Kasumi-1 (cell line): ENCODE measurements around the gene APBA1.

Experiments
- DNase-seq, 2 experiments: peaks; one replicate each; lab custom pipeline; 2025; lab: John Stamatoyannopoulos, UW

Gene APBA1

DNA sequence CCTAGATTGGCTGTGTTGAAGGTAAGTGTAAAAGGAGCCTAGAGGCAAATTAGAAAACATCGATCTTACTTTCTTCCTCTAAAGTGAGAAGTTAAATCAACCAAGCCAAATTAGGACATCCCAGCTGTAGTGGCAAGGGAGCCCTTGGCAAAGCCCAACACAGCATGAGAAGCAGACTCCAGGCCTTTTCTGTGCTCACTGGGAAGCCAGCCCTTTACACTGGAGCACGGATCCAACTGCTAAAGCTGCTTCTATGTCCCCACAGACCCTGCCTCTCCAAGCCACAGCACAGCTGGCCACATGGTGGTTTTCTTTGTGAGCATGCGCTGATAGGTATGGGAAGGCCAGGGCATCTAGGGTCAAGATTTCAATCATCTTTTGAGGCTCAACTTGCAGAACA is 94.1 kb downstream of the APBA1 start:
- no peak for DNase-seq

DNA sequence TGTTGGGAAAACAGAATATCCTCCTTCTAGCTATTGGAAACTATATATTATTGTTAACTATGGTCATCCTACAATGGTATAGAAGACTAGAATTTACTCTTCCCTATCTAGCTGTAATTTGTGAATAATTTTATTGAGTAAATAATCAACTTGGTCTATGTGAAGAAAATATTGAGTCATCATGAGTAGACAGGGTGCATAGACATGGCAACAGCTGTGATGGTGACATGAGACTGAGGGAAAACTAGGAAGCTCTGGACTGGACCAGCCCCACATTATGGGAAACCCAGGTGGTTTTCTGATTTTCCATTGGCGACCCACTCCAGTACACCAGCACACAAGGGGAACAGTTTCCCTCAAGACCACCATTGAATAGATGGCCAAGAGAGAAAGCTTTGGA is 95.0 kb downstream of the APBA1 start:
- DNase-seq: no peak

DNA sequence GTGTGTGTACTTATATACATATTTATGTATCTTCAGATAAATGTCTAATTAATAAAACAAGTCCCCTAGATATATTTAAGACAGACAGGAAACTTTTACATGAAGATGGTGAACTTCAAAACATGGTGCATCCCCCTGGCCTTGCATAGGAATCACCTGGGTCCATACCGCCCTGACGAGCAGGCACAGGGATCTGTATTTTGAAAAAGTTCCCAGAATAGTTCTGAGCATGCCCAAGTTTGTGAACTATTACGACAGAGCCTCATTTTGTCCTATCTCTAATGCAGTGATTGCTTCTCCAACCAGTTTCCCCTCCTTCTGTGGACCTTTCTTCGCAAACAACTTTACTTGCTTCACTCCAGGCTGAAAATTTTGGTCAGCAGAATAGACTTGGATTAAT is 98.1 kb downstream of the APBA1 start:
- DNase-seq: no peak

DNA sequence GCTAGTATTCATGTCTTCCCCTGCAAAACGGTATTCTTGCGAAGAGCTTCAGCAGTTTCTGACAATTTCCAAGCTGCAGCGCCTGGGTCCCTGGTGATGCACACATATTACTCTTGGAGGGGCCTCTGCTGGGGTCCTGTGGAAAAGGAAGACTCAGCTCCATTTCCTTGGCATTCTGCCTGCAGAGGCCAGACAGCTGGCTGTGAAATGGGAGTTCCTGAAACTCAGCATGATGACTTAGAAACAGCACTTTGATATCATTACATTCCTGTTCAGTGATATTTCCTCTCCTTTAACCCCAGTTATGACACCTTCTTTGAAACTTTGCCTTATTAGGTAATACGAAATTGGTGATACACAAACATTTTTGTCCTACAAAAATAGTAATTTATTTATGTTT is 98.5 kb downstream of the APBA1 start:
- no peak for DNase-seq

DNA sequence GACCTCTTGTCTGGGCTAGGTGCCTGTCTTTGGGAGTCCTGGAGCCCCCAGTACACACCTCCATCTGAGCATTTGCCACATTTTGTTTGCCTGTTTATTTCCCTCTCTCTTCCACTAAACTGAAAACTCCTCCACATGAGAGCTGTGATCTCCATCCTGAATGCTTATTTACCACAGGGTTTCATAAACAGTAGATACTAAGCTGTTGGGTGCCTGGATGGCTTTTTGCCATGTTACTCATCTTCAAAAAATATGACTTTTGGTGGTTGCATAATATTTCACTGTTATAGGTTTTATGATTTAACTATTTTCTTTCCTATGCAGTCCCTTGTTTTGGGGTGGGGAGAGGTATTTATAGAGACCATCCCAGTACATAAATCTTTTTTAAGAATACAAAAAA is 99.6 kb downstream of the APBA1 start:
- no peak for DNase-seq

DNA sequence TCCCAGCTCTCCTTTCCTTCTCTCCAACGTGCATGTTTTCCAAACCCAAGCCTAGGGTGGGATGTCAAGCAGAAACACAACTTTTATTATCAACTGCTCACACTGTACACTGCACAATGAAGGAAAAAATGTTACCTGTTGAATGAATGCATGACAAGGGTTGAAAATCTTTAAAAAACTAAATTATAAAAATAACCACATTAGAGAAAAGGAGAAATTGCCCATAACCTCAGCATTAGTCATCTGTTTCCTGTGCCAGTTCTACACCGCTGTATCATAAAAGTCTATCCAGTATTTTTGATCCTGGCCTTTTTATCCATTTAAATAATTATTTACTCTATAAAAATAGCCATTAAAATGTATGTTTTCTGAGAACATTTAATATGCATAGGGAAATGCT is 101.1 kb downstream of the APBA1 start:
- DNase-seq: peak; percentile 2 to 6

DNA sequence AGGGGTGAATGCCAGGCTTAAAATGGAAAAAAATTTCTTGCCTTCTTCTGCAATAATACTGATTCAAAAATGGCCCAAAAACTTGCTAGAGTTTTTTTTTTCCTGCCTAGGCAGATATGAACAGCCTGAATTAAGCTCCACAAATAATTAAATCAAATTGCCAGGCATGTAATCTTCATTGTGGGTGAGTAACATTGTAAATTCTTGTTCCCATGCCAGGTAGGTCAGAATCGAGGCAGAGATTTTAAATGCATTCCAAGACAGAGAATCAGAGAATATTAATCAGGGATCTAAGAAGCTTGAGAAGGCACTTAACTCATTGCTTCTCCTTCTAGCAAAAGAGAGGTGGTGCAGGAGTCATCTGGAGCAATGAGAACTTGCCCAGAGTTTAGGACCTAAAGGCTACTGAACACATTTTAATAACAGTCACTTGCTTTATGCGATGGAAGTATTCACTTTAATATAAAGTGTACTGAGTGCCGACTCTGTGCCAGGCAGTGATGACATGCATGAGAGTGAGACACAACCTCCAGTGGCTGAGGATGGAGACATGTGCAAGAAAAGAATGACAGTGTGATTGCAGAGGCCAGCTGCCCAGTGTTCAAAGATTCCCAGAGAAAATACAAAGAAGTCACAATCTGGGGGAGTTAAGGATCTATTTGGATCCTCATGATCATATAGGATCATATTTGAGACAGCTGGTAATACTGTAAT is 102.3 kb downstream of the APBA1 start:
- no peak for DNase-seq

DNA sequence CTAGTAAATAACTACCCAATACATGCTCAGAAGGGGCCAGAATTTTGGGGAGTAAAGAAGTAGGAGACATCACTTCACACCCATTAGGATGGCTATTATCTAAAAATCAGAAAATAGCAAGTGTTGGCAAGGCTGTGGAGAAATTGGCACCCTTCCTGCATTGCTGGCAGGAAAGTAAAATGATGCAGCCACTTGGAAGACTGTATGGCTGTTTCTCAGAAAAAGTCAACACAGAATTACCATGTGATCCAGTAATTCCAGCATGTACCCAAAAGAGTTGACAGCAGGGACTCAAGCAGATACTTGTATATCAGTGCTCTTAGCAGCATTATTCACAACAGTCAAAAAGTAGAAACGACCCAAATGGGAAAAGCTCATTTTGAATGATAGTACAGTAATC is 107.6 kb downstream of the APBA1 start:
- no peak for DNase-seq

DNA sequence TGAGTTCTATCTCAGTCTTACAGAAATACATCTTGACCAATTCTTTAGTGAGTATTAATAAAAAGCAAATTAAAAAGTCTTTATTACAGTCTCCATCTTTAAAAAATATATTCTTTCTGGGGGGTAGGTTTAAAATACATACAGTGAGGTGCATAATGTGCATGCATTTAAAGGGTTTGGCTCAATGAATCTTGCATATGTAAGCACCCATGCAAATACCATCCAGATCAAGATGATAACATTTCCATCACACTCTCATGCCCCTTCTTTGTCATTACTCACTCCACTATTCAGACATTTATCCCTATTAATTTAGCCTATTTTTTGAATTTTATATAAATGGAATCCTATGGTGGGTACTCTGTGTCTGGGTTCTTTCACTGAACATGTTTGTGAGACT is 113.0 kb downstream of the APBA1 start:
- no peak for DNase-seq

DNA sequence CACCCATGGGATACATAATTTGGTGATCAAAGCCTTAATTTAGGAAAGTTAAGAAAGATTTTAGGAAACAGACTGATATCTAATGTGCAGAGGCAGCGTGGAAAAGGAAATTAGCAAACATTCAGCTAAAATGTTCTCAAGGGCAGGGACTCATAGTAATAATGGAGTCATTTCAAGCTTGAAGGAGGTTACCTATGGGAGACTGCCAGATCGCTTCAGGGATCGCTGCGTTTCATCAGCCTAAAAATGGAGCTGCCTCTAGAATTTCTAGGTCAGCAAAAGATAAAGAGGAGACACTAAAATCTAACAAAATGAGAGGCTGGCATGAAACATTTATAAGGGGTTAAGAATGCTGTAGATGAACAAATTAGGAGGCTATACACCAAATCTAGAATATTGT is 115.5 kb downstream of the APBA1 start:
- no peak for DNase-seq

DNA sequence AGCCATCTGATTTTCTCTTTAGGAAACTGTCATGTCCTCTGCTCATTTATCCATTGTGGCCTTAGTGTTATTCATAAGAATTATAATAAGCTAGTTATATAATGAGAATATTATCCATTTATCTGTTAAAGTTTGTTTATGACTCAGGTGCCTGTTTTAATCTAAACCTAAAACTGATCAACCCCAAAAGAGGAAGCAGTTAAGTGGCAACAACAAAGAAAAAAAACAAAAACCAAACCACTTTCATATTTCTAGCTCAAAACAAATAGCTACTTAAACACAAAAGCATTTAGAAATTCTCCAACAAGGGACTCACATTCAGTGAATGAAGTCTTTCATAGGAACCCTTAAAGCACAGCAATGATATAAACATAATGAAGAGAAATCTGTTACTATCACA is 116.4 kb downstream of the APBA1 start:
- DNase-seq: no peak

DNA sequence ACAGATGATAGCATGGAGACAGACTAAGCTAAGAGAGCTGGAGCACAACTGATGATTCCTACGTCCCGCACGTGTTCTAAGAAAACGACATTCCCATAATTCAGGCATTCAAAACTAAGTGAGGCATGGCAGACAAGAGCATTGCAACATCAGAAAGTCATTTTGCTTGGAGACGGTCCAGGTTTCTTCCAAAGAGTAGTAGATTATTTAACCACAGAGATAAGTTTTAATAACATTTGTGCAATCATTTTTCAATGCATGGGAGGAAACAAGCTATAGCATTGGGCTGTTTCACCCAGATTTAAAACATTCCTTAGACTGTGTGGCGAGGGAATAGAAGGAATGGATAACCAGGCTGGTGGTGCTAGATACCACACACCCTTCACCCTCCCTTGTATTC is 117.2 kb downstream of the APBA1 start:
- no peak for DNase-seq

DNA sequence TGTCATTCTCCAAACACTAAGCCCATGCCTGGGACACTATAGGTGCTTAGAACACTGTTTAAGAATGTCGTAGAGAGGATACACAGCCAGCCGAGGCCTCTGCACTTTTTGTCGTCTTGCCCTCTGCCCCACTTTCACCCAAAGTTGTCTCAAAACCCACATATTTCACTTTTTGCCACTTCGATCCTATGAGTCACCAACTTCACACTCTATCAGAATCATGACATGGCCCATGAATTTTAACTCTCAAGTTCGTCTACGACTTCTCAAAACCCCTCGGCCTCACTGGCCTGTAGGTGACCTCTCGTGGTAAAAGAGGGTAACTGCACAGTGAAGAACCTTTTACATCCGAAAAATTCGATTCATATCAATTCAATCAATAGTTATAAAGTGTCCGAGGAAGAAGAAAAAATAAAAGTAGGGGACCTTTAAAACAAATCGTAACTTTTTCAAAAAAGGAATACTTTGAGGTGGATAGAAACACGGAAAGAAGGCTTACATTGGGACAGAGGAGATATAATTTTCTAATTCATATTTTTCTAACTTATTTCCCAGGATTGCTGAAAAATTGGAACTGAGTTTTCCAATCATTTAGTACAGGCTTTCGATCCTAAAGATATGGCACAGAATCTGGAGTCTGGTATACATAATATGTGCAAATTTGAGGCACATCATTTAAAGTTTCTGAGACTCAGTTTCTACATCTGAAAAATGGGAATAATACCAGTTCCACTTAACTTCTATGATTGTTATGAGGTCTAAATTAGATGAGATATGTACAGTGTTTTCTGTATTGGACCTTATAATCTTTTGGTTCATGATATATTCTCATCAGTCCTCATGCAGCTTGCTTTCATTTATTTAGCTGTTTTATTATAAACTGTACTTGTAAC is 122.6 kb downstream of the APBA1 start:
- DNase-seq: peak; percentile 10 to 29

DNA sequence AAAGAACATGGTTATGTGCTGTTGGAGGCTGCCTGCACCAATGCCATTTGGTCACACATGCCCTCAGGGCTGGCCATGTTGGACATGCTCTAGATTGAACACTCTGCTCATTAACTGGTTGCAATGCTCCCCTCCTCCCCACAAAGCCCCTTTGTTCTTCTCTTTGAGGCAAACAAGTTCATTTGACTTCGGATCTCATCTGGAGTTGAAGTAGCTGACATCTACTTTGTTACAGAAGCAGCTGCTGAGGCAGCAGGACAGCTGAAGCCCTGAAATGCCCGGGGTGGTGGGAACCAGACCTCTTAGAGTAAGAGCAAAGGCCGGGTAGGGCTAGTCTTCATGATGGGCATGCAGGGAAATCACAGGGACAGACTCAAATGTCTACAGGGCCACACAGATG is 123.5 kb downstream of the APBA1 start:
- no peak for DNase-seq

DNA sequence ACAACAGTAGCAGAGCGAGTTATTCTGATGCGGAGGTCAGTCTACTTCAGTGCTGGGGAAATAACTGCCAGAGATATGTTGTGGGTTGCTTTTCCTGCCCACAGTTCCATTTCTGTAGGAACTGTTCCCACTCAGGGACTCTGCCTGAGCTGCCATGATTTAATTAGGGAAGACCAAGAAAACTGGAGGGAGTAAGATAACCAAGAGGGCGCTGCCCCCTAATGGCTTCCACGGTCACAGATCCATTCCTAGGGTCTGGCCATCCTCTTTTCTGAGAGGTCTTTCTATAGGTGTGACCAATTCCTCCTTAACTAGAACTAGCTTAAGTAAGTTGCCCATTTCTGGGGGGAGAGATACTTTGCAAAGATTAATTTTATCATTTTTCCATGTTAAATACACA is 125.9 kb downstream of the APBA1 start:
- peak; percentile 25 to 32 for DNase-seq

DNA sequence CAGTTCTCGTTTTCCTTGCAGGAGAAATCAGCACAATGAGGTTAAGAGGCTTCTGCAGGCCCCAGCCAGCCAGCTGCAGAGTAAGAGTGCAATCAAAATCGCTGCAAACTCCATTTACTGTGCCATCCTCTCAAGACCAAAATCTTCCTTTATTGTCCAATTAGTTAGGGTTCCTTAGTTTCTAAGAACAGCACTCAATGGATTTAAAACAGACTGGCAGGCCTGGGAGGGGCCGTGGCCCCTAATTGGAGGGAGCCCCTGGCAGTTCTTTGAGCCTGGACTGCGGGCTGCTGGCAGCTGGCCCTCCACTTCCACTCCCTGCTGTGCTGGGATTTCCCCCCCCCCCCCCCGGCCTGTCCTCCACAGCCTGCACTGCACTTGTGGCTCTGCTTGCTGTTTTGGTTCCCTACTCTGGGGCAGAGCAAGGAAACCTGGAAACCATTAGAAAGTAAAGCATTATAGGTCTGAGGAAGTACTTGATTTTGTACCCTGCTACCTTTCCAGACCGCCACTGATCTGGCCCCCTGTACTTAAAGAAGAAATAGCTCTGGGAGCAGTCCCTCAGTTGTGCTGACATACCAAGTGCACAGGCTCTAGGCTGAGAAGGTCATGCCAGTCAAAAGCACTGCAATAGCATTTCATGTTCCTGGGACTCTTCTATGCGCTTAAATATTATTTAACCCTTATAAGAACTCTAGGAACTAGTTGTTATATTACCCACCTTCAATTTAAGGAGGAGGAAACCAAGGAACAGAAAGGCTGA is 129.0 kb downstream of the APBA1 start:
- no peak for DNase-seq

DNA sequence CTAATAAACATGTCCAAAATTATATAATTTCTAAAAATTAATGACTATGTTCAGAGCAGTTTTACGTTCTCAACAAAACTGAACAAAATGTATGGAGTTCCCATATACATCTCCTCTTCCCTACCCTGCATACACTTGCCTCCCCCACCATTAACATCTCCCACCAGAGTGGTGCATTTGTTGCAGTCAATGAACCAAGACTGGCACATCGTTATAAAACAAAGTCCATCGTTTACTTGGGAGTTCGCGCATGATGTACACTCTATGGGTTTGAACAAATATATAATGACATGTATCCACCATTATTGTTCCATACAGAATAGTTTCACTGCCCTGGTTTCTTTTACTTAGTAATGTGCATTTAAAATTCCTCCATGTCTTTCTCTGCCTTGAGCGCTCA is 130.1 kb downstream of the APBA1 start:
- no peak for DNase-seq

DNA sequence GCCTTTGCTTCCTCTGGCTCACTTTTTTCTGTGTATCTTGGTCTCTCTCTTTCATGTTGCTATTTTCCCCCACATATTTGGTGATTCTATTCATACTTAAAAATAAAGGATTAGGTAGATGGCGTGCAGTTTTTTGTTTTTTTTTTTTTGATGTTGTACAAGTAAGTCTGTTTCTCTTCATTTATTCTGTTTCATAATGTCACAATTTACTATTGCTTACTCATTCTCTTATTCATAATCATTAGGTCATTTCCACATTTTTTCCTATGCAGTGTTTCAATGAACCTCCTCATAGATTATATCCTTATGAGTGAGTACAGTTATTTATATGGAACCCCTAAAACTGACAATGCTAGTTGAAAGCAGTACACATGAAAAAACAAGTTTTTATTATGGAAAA is 136.3 kb downstream of the APBA1 start:
- DNase-seq: no peak

DNA sequence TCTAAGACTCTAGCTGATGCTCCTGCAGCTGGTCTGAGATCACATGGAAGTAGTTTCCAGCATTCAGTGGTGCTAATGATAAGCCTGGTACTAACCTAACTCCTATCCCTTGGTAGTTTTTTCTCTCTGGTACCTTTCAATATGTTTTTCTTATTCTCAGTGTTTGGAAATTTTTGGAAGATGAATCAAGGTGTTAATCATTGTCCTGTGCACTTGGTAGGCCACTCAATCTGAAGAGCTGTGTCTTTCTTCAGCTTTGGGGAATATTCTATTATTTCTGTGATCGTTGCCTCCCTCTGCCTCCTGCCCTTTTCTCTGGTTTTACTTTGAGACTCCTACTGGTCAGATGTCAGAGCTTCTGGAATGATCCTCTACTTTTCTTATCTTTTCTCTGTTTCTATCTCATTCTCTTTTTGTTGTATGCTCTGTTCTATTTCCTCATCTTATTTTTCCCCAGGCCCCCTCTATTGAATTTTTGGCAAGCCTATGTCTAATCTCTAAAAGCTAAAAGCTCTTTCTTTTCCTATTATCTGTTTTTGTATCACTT is 136.8 kb downstream of the APBA1 start:
- DNase-seq: no peak

DNA sequence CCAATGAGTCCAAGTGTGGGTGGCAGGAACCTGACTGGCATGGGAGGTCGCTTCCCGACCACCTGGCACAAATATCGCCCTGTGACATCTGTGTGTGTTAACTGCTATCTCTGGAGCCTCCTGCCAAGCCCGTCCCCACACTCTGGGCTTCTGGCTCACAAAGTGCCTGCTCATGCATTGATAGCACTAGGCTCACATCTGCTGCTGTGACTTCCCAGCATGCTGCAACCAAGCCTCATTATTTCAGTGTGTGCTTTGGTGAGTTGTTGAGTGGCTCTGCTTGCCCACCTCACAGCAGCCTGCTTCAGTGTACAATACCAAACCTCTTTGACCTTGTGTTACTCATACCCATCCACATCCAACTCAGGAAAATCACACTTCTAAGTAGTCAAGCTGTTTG is 139.8 kb downstream of the APBA1 start:
- no peak for DNase-seq

DNA sequence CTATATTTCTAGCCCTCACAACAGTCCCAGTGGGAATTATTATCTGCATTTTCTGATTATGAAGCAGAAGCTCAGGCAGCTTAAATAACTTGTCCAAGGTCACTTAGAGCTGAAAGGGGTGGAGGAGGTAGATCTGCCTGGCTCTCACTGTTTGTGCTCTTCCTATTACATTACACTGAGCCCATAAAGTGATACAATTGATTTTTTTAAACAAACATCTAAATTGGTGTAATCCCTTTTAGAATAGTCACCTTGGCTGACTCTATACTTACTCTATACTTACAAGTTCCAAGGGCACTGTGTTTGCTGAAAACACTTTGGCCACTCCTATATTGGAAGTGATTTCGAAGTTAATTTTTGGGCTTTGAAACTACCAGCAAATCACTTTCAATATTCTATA is 144.7 kb downstream of the APBA1 start:
- no peak for DNase-seq

DNA sequence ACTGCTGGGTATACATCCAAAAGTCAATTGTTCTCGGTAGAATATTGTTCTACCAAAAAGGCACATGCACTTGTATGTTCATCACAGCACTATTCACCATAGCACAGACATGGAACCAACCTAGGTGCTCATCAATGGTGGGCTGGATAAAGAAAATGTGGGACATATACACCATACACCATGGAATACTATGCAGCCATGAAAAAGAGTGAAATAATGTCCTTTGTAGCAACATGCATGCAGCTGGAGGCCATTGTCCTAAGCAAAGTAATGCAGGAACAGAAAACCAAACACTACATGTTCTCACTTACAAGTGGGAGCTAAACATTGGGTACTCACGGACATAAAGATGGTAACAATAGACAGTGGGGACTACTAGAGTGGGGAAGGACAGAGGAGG is 145.5 kb downstream of the APBA1 start:
- DNase-seq: no peak
